GM18520 (cell line): ENCODE data around the gene CNNM4.

Experiments used
- ATAC-seq: cut with Tn5 transposase; IDR thresholded peaks from one replicate; pipeline ENCODE4 v1.9.1; 2021; ENCODE audit not compliant: unreplicated experiment

Gene CNNM4

DNA sequence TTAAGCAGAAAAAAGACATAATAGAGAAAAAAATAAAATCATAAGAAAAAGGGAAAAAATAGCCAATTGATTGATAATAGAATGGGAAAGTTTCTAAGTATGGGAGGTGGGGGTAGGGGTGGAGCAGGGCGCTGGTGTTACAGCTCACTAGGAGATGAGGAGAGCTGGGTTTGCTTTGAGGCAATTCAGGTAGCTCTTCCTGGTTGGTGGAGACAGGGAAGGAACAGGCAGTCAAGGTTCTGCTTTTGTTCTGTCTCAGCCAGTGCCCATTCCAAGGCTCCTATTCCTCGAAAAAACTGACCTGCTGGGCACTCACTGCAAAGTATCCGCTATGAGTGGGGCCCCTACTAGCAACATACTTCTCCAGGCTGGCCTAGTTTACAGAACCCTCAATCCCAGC lies 1.7 kb upstream of the CNNM4 start:
- no peak for ATAC-seq

DNA sequence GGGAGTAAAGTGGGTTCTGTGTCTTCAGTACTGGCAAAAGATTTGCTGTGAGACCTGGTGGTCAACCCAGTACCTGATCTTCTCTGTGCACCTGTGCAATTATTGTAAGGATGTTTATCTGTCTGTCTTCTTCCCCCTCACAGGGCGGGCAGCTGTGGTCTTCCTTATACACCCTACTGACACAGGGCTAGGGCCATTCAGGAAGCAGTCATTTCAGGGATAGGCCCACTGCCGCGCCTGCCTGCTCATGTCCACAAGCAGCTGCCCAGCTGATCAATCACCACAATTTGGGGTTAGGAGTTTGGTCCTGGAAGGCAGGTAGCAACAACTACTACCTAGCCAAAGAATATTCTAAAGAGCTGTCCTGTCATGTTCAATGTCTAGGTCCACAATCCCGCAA lies 1.2 kb upstream of the CNNM4 start:
- ATAC-seq, result no peak

DNA sequence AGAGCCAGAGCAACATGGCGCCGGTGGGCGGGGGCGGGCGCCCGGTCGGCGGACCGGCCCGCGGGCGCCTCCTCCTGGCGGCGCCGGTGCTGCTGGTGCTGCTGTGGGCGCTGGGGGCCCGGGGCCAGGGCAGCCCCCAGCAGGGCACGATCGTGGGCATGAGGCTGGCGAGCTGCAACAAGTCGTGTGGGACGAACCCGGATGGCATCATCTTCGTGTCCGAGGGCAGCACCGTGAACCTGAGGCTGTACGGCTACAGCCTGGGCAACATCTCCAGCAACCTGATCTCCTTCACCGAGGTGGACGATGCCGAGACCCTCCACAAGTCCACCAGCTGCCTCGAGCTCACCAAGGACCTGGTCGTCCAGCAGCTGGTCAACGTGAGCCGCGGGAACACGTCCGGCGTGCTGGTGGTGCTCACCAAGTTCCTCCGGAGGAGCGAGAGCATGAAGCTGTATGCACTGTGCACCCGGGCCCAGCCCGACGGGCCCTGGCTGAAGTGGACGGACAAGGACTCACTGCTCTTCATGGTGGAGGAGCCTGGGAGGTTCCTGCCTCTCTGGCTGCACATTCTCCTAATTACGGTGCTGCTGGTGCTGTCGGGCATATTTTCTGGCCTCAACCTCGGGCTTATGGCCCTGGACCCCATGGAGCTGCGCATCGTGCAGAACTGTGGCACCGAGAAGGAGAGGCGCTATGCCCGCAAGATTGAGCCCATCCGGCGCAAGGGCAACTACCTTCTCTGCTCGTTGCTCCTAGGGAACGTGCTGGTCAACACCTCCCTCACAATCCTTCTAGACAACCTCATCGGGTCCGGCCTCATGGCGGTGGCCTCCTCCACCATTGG lies 507 bp downstream of the CNNM4 start:
- ATAC-seq, result no peak

DNA sequence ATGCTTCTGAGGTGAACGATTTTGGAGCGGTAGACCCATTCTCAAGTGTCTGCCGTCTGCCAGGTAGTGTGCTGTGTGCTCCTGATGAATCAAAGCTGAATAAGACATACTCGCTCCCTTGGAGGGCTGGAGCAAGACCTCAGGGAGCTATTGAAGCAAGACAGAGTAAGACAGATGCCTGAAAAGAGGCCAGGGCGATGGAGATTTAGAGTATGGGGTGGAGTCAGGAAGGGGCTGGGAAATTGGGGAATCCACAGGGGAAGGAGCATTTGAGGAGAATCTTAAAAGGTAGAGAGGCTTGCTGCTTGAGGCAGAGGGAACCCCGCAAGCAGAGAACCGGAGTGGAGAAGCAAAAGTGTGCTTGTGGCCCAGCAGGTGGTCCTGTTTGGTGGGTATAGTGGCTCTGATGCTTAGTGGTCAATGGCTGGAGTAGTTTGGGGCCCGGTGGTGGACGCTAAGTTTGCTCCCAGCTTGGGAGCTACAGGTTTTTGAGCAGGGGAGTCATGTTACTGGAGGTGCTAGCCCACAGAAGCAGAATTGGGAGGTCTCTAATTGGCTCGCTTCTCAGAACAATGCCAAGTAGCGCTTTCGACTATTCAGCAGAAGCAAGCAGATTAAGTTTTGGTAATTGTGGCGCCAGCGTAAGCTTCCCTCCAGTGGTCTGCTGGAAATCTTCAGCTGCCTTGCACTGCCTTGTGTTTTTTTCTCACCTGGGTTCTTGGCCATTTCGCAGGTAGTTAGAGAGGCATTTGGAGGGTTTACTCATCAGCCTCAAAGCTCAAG lies 2.0 kb downstream of the CNNM4 start:
- no peak for ATAC-seq

DNA sequence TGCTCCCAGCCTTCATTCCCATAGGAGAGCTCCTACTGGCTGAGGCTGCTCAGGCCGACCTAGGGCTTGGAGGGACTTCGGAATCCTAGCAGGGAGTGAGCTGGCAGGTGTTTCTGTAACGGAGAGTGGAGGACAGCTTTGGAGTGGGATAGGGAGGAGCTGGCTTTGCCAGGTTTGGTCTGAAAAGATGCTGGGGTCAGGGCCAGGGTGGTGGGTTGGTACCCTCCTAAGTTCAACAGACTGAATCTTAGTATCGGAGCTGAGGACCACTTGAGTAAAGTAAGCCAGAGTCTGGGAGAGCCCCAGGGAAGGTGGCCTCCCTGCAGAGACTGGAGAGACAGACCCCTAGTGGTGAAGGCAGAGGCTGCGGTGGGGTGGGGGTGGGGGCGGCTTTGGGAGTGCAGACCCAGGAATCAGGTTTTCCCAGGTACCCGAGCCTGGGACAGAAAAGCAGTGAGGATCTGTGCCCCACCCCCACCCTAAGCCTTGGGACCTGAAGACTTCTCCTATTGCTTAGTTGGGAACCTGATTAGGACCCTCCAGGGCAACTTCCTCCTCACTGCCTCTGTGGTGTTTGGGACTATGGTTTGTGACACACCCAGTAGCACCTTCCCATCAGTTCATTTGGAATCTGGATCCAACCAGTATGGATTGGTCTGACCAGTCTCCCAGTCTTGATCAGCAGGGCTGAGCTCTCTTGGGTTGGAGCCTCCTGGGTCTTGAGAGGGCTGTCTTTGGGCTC lies 3.0 kb downstream of the CNNM4 start:
- ATAC-seq, result no peak

DNA sequence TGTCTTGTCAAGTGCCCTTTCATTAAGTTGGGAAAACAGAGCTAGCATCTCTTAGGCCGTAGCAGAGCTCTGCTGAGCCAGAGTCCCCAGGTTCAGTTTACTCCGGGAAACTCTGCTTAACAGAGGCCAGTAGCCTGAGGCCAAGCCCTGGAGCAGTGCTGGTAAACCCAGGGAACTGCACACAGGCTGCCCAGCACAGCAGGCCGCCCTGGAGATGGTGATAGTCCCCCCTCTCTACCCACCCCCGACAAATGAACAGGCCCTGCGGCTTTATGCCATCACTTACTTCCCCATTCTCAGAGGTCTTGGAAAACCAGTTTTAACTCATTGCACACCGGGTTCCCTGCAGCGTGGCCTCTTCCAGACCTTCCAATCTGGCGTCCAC lies 3.5 kb downstream of the CNNM4 start:
- ATAC-seq, result no peak

DNA sequence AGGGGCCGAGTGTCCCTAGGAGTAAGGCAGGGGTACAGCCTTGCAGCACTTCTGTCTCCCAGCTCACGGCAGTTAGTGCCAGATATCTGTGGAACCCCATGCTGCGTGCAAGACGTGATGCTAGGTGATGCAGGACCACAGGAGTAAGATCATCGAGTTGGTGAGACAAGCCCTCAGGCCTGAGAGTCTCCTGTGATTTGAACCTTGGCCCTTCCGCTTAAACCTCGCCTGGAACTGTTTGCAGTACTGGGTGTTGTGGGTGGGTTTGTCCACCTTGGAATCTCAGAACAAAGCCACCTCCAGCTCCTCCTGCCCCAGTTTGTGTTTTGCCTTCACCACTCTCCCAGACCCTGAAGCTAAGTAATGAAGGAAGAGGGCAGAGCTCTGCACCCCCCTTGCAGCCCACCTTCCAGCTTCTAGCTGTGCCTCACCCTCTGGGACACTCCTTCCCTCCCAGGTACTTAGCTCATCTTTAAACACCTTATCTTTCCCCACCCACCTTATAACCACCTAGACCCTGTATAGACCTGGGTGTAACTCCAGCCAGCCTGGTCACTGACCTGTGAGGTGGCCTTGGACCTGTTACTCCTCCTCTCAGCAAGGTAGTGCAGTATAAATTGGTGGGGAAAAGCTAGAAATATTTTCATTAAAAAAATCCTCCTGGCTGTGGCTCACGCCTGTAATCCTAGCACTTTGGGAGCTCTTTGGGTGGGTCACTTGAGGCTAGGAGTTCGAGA lies 6.6 kb downstream of the CNNM4 start:
- ATAC-seq, result no peak

DNA sequence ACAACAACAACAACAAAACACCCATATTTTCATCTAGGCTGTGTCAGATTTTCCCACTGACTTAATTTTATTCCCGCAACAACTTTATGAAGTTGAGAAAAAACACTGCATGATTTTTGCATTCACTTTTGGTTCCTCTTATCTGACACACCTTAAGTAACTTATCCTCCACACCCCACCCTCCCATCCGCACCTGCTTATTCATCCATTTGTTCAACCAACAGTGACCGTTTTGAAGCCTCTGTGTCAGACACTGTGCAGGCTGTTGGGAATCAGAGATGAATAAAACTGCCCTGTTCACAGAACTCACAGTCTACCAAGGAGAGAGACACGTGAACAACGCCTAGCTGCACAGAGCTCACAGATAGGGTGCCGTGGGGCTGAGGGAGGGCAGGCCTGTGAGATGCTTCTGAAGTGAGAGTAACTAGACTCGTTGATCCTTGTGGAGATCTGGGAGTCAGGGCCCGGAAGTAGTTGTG lies 7.4 kb downstream of the CNNM4 start:
- ATAC-seq, result no peak

DNA sequence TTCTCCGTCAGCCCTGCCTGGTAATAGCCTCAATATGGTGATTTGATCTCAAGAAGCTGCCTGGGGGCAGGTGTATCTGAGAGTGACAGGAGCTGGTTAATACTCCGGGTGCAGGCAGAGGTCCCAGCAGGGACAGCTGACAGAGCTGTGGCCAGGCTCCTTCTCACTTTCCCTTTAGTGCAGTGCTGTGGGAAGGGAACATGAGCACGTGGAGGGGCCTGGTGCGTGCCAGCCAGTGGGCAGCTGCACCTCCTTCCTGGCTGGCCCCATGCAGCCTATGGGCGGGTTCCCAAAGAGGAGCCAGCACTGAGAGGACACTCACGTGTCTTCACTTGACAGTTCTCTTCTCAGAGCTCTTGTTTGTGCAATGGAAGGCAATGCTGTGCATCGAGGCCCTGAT lies 9.1 kb downstream of the CNNM4 start:
- ATAC-seq, result no peak

DNA sequence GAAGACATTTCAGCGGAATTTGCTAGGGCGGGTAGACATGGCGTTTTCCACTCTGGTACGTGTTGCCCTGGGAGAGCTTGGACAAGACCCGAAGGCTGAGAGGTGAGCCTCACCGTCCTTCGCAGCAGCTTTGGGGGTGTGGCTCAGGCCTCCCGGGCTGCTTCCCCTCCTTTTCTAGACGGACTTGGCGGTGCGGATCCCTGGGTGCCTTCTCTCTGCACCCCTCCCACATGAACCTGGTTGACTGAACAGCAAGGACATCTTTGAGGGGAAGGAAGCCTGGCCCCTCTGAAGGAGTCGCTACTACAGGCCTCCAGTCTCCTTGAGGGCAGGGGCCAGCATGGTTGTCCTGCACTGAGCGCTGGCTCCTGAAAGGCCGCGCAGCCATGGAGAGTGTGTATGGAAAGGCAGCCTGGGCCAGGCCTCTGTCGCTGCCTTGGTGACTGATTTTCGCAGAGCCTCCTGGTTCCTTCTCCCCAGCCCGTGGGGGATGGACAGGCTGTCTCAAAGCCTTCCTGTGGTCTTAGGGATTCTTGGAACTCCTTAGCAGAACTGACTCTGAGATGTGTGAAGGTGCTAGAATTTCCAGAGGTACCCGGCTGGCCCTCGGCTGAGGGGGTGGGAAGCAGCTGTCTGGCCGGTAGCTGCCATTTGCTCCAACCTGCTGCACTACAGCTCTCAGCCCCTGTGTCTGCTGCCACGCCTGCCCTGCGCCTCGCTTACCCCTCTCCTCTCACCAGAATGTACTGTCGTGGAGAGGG lies 9.9 kb downstream of the CNNM4 start:
- no peak for ATAC-seq

DNA sequence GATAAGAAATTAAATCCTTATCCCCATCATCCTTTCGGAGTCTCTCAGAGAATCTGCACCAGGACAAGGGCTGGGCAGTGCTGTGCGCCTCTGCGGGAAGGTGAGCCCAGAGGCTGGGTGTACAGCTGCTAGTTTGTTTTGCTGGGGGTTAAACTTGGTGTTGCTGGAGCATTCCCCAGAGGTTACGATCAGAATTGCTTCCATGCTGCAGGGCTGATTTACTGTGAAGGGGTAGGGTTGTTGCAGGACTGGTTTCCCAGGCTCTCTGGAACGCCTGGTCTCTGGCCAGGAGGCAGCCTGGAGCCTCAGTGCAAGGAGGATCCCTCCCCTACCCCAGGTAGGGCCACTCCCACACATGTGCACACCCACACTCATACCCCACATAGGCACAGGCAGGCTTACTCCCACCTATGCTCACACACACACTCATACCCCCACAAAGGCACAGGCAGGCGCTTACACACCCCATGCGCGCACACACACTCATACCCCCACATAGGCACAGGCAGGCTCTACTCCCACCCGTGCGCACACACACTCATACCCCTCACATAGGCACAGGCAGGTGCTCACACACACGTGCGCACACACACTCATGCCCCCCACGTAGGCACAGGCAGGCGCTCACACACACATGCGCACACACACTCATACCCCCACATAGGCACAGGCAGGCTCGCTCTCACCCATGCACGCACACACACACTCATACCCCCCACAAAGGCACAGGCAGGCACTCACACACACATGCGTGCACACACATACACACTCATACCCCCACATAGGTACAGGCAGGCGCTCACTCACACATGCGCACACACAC lies 11.3 kb downstream of the CNNM4 start:
- ATAC-seq, result no peak

DNA sequence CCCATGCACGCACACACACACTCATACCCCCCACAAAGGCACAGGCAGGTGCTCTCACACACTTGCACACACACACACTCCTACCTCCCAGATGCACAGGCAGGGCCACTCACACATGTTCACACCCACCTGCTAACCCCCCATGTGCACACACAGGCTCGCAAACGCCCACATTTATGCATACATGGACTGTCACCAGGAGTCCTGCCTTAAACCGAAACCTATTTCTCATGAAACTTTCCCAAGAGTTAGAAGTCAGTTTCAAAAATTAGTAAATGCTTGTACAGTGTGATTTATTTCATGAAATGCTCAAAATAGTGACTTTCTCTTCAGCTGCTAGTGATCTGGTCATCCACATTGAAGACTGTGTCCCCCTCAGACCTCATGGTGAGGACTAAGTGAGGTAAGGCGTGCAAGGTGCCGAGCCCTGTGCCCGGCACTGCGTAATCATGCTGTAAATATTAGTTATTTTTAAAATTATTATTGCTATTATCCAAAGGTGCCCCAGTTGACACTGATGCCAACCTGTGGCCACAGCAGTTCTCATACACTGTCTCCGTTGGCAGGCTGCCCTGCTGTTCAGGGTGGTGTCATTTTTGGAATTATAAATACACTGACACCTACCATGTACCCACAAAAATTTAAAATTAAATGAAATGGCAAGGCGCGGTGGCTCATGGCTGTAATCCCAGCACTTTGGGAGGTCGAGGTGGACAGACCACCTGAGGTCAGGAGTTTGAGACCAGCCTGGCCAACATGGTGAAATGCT lies 12.4 kb downstream of the CNNM4 start:
- ATAC-seq, result peak; percentile 31

DNA sequence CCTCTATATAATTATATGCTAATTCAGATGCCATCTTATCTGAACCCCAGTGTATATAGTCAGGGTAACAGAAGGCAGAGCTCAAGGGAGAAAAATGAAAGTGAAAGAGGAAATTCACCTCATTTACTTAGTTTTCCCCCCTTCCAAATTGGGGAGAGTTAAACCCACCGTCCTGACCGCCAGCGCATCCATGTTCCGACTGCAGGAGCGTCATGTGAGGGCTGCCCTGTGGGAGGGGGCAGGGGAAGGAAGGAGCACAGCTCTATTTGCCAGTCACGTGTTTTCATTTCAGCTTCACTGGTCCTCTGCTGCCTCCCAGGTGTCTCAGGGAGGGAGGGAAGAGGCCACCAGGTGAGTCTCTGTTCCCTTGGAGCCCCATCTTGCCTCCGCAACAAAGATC lies 13.2 kb downstream of the CNNM4 start:
- no peak for ATAC-seq

DNA sequence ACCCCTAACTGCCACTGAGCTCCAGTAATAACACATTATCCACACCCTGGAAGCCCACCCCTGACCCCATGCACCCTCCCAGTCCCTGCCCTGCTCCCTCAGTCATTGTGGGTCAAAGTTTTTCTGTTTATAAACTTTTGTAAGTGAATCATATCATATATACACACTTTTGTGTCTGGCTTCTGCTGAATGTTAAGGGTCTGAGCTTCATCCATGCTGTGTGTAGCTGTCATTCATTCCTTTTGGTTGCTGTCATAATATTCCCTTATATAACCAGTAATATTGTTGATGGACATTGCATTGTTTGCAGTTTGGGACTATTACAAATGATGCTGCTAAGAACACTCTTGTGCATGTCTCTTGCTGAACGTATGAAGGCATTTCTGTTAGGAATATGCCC lies 14.5 kb downstream of the CNNM4 start:
- no peak for ATAC-seq

DNA sequence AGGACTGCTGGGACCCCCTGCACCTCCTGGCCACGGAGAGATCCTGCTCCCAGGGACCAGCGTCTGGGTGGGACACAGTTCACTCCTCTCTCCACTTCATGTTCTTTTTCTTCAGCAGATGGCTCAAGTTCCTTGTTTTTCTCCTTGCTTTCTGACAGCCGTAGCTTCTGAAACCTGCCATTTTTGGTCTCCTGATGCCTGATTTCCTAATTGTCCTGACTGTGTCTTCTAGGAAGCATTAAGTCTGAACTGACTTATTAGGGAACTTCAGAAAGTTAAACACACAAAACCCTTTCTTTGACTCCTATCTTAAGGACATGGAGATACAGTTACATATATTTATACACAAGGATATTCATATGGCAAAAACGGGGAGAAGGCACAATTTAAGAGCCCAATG lies 22.7 kb downstream of the CNNM4 start:
- no peak for ATAC-seq

DNA sequence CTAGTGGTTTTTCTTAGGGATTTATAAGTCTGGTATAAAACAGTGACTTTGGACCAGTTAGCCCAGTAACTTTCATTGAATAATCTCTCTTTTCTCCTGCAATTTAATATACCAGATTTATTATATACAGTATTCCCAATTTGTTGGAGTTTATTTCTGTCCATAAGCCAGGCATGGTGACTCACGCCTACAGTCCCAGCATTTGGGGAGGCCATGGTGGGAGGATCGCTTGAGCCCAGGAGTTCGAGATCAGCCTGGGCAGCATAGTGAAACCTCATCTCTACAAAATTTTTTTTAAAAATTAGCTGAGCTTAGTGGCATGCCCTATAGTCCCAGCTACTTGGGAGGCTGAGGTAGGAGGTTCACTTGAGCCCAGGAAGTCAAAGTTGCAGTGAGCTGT lies 26.7 kb downstream of the CNNM4 start:
- ATAC-seq, result no peak

DNA sequence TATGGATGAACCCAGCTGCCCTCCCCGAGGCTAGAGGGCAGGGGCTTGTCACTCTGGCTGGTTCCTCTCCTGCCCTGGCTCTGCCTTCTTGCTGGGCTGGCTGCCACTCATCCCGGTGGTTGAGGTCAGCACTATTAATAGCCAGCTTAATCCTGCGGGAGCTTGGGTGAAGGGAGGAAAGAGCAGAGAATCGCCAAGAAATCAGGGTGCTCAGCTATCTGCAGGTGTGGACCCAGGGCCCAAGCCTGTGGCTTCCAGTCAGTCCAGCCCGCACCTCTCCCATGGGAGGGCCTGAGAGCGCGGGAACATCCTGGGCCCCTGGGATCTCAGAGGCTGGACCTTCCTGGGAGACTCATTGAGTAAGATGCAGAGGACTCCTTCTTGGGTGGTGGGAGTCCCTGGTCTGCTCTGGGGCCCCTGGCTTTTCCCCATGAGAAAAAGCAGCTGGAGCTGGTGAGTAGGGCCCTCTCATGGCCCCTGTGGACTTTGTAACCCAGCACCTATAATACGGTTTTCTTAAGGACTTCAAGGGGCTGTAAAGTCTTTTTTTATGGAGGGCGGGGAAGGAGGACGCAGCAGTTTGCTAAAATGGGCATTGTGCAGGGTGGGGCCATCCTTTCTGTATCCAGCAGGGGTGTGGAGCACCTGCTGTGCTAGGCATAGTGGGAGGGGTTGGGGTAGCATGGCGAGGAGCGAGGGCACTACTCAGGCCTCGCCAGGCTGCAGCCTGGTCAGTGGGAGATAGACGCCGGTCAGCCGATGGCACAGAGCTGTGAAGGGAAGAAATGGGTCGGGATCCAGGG lies 27.9 kb downstream of the CNNM4 start:
- no peak for ATAC-seq

DNA sequence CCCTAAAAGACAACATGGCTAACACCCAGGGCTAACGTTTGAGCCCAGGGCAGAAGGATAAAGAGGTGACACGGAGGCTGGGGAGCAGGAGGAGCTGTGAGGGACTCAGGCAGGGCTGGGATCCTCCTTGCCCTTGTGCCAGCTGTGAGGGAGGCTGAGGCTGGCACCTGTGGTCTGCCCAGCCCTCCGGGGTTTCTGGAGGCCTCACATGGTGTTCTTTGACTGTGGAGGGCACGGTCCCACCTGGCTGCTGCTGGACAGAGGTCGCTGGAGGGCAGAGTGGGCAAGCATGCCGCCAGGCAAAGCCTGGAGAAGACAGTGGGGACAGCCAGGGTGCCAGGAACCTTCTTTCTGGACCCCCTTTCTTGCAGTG lies 28.5 kb downstream of the CNNM4 start:
- no peak for ATAC-seq
